Activated CD8-positive, alpha-beta memory T cell treated with anti-CD3 and anti-CD28 coated beads, Interleukin-2, amount 50 U/mL, for 48 hours (primary cell): ENCODE measurements around the gene PIK3IP1.
"Not testable (repeated sequence)": the region's sequence is repeated elsewhere in the genome, so short reads cannot be mapped to it uniquely, and the experiment has no call there.

ENCODE experiments used
- DNase-seq: peaks from one replicate; pipeline ENCODE4 v3.0.0-alpha.2; 2020

PIK3IP1 gene

GRCh38 chr22:31292236-31292989, at the start of gene PIK3IP1:
PIK3IP1 (minus strand) TSS chr22:31292488; CDS start chr22:31292344, 144 bp downstream.
- peak; percentile 85 for DNase-seq

- no peak for DNase-seq
These were observed 49.2 kb upstream of the PIK3IP1 start for GRCh38 chr22:31341386-31342088.

GRCh38 chr22:31340765-31341247, 48.5 kb upstream of the PIK3IP1 start:
- DNase-seq, result no peak

GRCh38 chr22:31340360-31340759, 48.1 kb upstream of the PIK3IP1 start:
- DNase-seq, result no peak

- no peak for DNase-seq
These were observed 47.0 kb upstream of the PIK3IP1 start for GRCh38 chr22:31339148-31339832.

- peak; percentile 67 for DNase-seq
These were observed 44.9 kb upstream of the PIK3IP1 start for GRCh38 chr22:31337178-31337577.

GRCh38 chr22:31334329-31334728, 42.0 kb upstream of the PIK3IP1 start:
- no peak for DNase-seq

- DNase-seq, result no peak
These were observed 41.4 kb upstream of the PIK3IP1 start for GRCh38 chr22:31333641-31334040.

- DNase-seq, result no peak
These were observed 40.6 kb upstream of the PIK3IP1 start for GRCh38 chr22:31332886-31333285.

- DNase-seq, result no peak
These were observed 39.7 kb upstream of the PIK3IP1 start for GRCh38 chr22:31332010-31332409.

GRCh38 chr22:31329453-31330215, 37.3 kb upstream of the PIK3IP1 start:
- DNase-seq, result no peak

- no peak for DNase-seq
These were observed 36.7 kb upstream of the PIK3IP1 start for GRCh38 chr22:31329029-31329428.

- no peak for DNase-seq
These were observed 36.3 kb upstream of the PIK3IP1 start for GRCh38 chr22:31328544-31328960.

- DNase-seq, result no peak
These were observed 35.7 kb upstream of the PIK3IP1 start for GRCh38 chr22:31327806-31328543.

- DNase-seq, result no peak
These were observed 34.6 kb upstream of the PIK3IP1 start for GRCh38 chr22:31326877-31327276.

GRCh38 chr22:31323578-31324550, 31.6 kb upstream of the PIK3IP1 start:
- no peak for DNase-seq

GRCh38 chr22:31321421-31321820, 29.1 kb upstream of the PIK3IP1 start:
- no peak for DNase-seq

- DNase-seq, result not testable (repeated sequence)
These were observed 21.9 kb upstream of the PIK3IP1 start for GRCh38 chr22:31314220-31314619.

GRCh38 chr22:31313366-31314147, 21.3 kb upstream of the PIK3IP1 start:
- peak; percentile 85 for DNase-seq

GRCh38 chr22:31308181-31308580, 15.9 kb upstream of the PIK3IP1 start:
- DNase-seq, result no peak
